PC-3 (cell line): ENCODE data around the gene ATF5. TPM values are rescaled to one million over a fixed set of nuclear protein-coding genes. Genes with fewer than 3 reads are reported as not detected.

Source experiments
- ATAC-seq: fragments of 200-7000 bp; cut with Tn5 transposase; 2 replicates; pipeline ENCODE4 v1.9.1; 2020; ENCODE audit warnings: mild to moderate bottlenecking, moderate library complexity
- BruUV-seq: library from RNA; stranded (reverse); fragments of 400-500 nt; replicated peaks from 2 replicates; lab custom pipeline; 2021; lab: Mats Ljungman, UMichigan
- CTCF ChIA-PET: fragments of 300-600 bp; sonication (Branson Sonifier 250); formaldehyde crosslinking; loops from one replicate; lab custom pipeline; 2022; ENCODE audit warnings: antibody characterized with exemption; lab: Charles Lee
- POLR2A ChIA-PET: fragments of 300-600 bp; sonication (Branson Sonifier 250); formaldehyde crosslinking; loops from one replicate; lab custom pipeline; 2022; ENCODE audit warnings: antibody characterized with exemption; ENCODE audit not compliant: unreplicated experiment; lab: Charles Lee
- DNase-seq: peaks from one replicate; pipeline ENCODE4 v3.0.0-alpha.2; 2015
- H2AFZ ChIP-seq: fragments of 300-600 bp; sonication (generic); 2 replicates; pipeline ENCODE4 v1.6.0; 2016; ENCODE audit warnings: antibody characterized with exemption, low read length
- H3F3A ChIP-seq: fragments of 300-600 bp; sonication (generic); one replicate; pipeline ENCODE4 v1.6.0; 2017; ENCODE audit warnings: antibody characterized with exemption, low read length, control low read depth, mild to moderate bottlenecking; ENCODE audit not compliant: unreplicated experiment
- H3K27ac ChIP-seq: fragments of 300-600 bp; sonication (generic); 2 replicates; pipeline ENCODE4 v1.5.1; 2016; ENCODE audit warnings: mild to moderate bottlenecking, low read length
- H3K27me3 ChIP-seq: fragments of 300-600 bp; sonication (generic); 2 replicates; pipeline ENCODE4 v1.6.1; 2016; ENCODE audit warnings: low read length, mixed read lengths
- H3K36me3 ChIP-seq: fragments of 300-600 bp; sonication (generic); 2 replicates; pipeline ENCODE4 v1.6.1; 2016; ENCODE audit warnings: low read depth, mixed run types, low read length, mixed read lengths
- H3K4me1 ChIP-seq: fragments of 300-600 bp; sonication (generic); 2 replicates; pipeline ENCODE4 v1.5.1; 2016; ENCODE audit warnings: low read length; ENCODE audit not compliant: insufficient read depth
- H3K4me2 ChIP-seq: fragments of 300-600 bp; sonication (generic); 2 replicates; pipeline ENCODE4 v1.6.0; 2016; ENCODE audit warnings: low read length
- H3K4me3 ChIP-seq: fragments of 300-600 bp; sonication (generic); 2 replicates; pipeline ENCODE4 v1.5.1; 2016; ENCODE audit warnings: mild to moderate bottlenecking, low read length, mixed read lengths
- H3K79me2 ChIP-seq: fragments of 300-600 bp; sonication (generic); 2 replicates; pipeline ENCODE4 v1.6.1; 2017; ENCODE audit warnings: low read length, mixed read lengths
- H3K9ac ChIP-seq: fragments of 300-600 bp; sonication (generic); 2 replicates; pipeline ENCODE4 v1.6.0; 2016; ENCODE audit warnings: mild to moderate bottlenecking, low read length
- H3K9me2 ChIP-seq: fragments of 300-600 bp; sonication (generic); replicated peaks from 2 replicates; pipeline ENCODE4 v1.6.1; 2016; ENCODE audit warnings: mixed run types, low read length, mixed read lengths
- H3K9me3 ChIP-seq: fragments of 300-600 bp; sonication (generic); 2 replicates; pipeline ENCODE4 v1.6.1; 2016; ENCODE audit warnings: low read length, mixed read lengths
- H4K20me1 ChIP-seq: fragments of 300-600 bp; sonication (generic); 2 replicates; pipeline ENCODE4 v1.6.1; 2016; ENCODE audit warnings: low read length, mixed read lengths
- EZH2 ChIP-seq: fragments of 300-600 bp; sonication (generic); IDR thresholded peaks from one replicate; pipeline ENCODE4 v1.6.1; 2017; ENCODE audit warnings: antibody characterized with exemption, mild to moderate bottlenecking, low read length; ENCODE audit not compliant: unreplicated experiment
- EZH2phosphoT487 ChIP-seq: fragments of 300-600 bp; sonication (generic); IDR thresholded peaks from 2 replicates; pipeline ENCODE4 v1.6.1; 2018; ENCODE audit warnings: mild to moderate bottlenecking, antibody characterized with exemption, low read length, borderline replicate concordance
- intact Hi-C: fragments of 100-400 bp; cut with micrococcal nuclease; formaldehyde crosslinking; loops from 2 replicates; pipeline ENCODE4 v1.9.0; 2023
- total RNA-seq: library from RNA; depleted of rRNA; stranded (reverse); fragments of >200 nt; gene quantifications from 2 replicates; pipeline ENCODE4 v1.2.3, GENCODE V29; 2014
- TF ChIP-seq, protein P1 (sequence below): fragments of 300-600 bp; sonication (generic); conservative IDR thresholded peaks from 2 replicates; pipeline ENCODE4 v1.5.1; 2017; ENCODE audit warnings: antibody characterized with exemption, low read depth, mild to moderate bottlenecking, low read length

The ATF5 gene
- total RNA-seq, 1 experiment from 2014 or later = 50.7 TPM

DNA sequence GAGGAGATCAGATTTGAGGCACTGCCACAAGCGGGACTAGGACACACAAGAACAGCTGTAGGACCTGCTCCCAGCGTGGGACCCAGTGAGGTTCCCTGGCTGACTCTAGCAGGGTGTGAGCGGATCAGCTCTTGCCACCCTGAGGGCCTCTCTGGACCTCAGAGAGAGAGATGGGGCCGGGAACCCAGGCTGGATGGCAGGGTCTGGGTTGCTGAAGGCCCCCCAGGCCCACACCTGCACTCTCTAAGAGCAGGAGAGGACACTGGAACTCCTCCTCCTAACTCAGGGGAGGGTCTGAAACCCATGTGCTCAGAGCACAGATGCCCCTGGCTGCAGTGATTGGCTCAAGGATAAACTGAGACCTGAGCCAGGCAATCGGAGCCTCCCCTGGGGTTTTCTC is 18.8 kb upstream of the ATF5 start:
- Histone ChIP-seq H3K9me3 (no peaks in the 10 kb centered on the region), H3F3A (no peaks in the 10 kb centered on the region), H3K9me2 (no peaks in the 10 kb centered on the region), H3K4me2 (no peak overlapping the region), H3K4me1 (no peaks in the 10 kb centered on the region), H3K79me2 (peaks cover 12% of the 10 kb centered on the region; the same call in 1 of the 2 replicates), H4K20me1 (peaks cover 28% of the 10 kb centered on the region), H3K36me3 (peaks cover 63% of the 10 kb centered on the region), H3K9ac (no peak overlapping the region), H3K27me3 (no peaks in the 10 kb centered on the region), H3K4me3 (no peak overlapping the region), H2AFZ (no peak overlapping the region), H3K27ac (no peak overlapping the region)
- BruUV-seq = no TSS peak
- TF ChIP-seq, protein P1, sequence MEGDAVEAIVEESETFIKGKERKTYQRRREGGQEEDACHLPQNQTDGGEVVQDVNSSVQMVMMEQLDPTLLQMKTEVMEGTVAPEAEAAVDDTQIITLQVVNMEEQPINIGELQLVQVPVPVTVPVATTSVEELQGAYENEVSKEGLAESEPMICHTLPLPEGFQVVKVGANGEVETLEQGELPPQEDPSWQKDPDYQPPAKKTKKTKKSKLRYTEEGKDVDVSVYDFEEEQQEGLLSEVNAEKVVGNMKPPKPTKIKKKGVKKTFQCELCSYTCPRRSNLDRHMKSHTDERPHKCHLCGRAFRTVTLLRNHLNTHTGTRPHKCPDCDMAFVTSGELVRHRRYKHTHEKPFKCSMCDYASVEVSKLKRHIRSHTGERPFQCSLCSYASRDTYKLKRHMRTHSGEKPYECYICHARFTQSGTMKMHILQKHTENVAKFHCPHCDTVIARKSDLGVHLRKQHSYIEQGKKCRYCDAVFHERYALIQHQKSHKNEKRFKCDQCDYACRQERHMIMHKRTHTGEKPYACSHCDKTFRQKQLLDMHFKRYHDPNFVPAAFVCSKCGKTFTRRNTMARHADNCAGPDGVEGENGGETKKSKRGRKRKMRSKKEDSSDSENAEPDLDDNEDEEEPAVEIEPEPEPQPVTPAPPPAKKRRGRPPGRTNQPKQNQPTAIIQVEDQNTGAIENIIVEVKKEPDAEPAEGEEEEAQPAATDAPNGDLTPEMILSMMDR = no peak
- intact Hi-C loops = no loop called here
- DNase-seq (no peak), ATAC-seq (no peak)
- CTCF ChIA-PET = no interaction called here
- POLR2A ChIA-PET = no interaction called here

DNA sequence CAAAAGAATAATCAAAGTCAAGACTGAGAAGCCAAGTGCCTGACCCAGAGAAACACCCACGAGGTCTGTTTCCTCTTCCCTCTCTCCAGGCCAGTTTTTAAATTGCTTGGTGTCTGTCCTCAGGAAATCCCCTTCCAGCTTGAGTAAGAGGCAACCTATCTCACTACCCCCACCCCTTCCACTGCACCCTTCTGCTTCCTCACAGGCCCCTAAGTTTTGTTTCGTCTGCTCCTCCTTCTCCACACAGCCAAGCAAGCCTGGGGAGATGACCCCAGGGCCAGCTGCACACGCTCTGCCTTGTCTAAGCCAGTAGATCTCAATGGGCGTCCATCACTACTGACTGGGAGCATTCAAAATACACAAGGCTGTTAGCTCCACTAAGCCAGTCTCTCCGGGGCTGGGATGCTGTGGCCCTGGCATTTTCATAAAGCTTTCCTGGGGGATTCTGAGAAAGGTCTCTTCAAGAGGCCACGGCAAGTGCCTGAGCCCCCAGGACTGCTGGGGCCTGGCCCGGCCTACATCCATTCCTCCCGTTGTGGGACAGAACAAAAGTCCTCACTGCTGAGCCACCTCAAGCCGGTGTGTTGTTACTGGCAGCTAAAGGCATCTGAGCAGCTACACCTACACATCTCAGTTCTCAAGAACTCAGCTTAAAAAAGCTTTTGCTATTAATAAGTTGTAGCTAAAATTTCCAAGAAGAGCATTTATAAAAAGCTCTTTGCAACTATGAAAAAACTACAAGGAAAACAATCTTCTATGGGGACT is 17.4 kb upstream of the ATF5 start:
- no TSS peak for BruUV-seq
- Histone ChIP-seq H3F3A (no peaks in the 10 kb centered on the region), H3K9me3 (no peaks in the 10 kb centered on the region), H2AFZ (no peak overlapping the region), H3K4me1 (no peaks in the 10 kb centered on the region), H3K27me3 (no peaks in the 10 kb centered on the region), H3K9ac (no peak overlapping the region), H3K4me2 (no peak overlapping the region), H3K4me3 (no peak overlapping the region), H3K27ac (no peak overlapping the region), H3K79me2 (peaks cover 24% of the 10 kb centered on the region), H3K36me3 (peaks cover 72% of the 10 kb centered on the region), H4K20me1 (peaks cover 25% of the 10 kb centered on the region), H3K9me2 (no peaks in the 10 kb centered on the region)
- TF ChIP-seq EZH2phosphoT487 (no peak), EZH2 (no peak)
- TF ChIP-seq, protein P1 = no peak
- no peak for ATAC-seq
- ChIA-PET CTCF (interaction anchor here (0.6 kb wide), 1 partner anchor 239 kb away, joined by 6 read pairs; no protein-coding TSS in a partner anchor), POLR2A (no interaction called here)
- no peak for DNase-seq
- intact Hi-C loops = no loop called here

DNA sequence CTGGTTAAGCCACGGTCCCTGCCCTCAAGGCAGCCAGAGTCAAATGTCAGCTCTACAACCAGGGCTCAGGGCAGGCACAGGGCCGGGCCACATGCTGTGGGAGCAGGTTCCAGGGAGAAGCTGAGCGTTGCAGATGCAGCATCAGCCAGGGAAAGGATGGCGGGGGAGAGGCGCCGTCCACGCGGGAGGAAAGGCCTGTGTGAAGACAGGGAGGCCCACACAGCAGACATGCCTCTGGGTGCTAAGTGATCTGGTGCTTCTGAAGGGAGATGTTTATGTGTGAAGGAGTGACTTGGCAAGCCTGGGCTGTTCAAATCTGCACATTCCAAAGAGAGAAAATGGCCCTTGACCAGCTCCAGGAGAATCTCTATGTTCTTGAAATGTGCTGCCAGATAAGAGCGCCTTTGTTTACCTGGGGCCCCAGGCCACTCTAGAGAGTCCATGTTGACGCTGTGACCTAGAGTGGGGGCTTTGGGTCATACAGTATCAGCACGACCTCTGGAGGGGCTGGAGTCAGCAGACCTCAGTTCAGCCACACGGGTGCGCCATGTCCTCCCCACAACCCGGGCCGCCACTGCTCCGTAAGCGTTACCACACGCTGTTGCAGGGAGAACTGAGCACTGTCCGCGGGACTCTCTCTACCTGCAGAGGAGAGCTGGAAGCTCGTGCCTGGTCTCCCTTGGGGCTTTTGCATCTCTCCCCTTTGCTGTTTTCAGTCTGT is 15.9 kb upstream of the ATF5 start:
- ChIA-PET POLR2A (no interaction called here), CTCF (no interaction called here)
- TF ChIP-seq, protein P1 = no peak
- TF ChIP-seq EZH2phosphoT487 (no peak), EZH2 (no peak)
- no peaks in the 10 kb centered on the region for H3K4me1 ChIP-seq
- no peak overlapping the region for H3K4me2 ChIP-seq
- H3K27ac ChIP-seq = no peak overlapping the region
- no peaks in the 10 kb centered on the region for H3K9me3 ChIP-seq
- no peak overlapping the region for H3K4me3 ChIP-seq
- H3K79me2 ChIP-seq = peaks cover 39% of the 10 kb centered on the region
- H3K9ac ChIP-seq = no peak overlapping the region
- H2AFZ ChIP-seq = no peak overlapping the region
- no peaks in the 10 kb centered on the region for H3K27me3 ChIP-seq
- DNase-seq (no peak), ATAC-seq (no peak)
- BruUV-seq = no TSS peak
- peaks cover 21% of the 10 kb centered on the region for H4K20me1 ChIP-seq
- H3F3A ChIP-seq = no peaks in the 10 kb centered on the region
- H3K9me2 ChIP-seq = no peaks in the 10 kb centered on the region
- intact Hi-C loops = no loop called here
- peaks cover 73% of the 10 kb centered on the region for H3K36me3 ChIP-seq
